Inferior parietal cortex (tissue), 1 donor: ENCODE data around the gene DAND5.
A peak's percentile ranks its signal among the peaks of the same experiment; 100 is the strongest.
"Not testable (repeated sequence)": the region's sequence is repeated elsewhere in the genome, so short reads cannot be mapped to it uniquely, and the experiment has no call there.

Experiments
- DNase-seq: peaks from one replicate; pipeline ENCODE4 v3.0.0-alpha.2; 2016; ENCODE audit errors: extremely low spot score

Gene DAND5

DNA sequence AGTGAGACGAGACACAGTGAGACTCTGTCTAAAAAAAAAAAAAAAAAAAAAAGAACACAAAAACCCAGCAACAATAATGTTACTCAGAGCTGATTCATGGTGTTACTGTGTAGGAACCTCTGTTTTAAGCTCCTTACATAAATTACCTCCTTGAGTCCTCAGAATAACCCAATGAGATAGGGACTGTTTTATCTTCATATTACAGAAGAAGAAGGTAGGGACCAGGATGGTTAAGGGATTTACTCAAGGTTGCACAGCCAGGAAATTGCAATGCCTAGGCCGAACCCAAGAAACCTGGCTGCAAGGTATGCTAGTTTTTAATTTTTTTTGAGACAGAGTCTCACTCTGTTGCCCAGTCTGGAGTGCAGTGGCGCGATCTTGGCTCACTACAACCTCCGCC lies 1.5 kb upstream of the DAND5 start:
- DNase-seq = no peak

GRCh38 chr19:12970070-12970820 lies 869 bp downstream of the DAND5 start:
- DNase-seq = no peak

GRCh38 chr19:12973236-12973635 lies 3.9 kb downstream of the DAND5 start:
- DNase-seq = no peak

DNA sequence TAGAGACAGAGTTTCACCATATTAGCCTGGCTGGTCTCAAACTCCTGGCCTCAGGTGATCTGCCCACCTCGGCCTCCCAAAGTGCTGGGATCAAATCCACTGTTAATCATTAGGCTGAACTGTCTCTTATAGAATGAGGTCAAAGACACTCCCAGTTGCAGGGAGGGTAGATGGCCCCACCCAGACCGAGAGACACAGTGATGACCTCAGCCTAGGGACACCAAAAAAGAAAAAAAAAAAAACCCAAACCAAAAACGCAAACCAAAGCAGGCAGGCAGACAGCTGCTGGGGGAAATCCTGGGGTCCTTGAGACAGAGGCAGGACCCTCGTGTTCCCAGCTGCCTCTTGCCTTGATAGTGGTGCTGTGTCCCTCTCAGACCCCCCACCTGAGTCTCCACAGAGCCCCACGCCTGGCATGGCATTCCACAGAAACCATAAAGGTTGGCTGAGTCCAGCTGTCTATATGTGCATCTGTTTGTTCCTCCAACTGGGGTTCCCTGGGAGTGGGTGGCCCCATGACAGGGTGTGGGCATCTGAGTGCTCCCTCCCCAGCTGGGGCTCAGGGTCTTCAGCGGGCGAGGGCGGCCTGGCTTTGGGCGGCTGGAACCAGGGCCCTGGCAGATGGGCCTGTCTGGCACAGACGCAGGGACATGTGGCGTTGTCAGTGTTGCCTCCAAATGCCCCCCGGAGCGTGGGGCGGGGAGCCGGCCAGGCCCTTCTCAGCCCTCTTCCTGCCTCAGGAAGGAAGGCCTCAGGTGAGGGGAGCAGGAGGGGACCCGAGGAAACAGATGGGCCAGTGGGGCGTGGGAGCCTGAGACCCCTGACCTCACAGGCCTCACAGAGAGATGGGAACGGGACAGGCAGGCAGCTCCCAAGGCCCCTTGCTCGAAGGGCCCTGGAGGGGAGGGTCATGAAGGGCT lies 5.2 kb downstream of the DAND5 start:
- no peak for DNase-seq

- DNase-seq = no peak
Observed at GRCh38 chr19:12975221-12975741, 5.9 kb downstream of the DAND5 start.

DNA sequence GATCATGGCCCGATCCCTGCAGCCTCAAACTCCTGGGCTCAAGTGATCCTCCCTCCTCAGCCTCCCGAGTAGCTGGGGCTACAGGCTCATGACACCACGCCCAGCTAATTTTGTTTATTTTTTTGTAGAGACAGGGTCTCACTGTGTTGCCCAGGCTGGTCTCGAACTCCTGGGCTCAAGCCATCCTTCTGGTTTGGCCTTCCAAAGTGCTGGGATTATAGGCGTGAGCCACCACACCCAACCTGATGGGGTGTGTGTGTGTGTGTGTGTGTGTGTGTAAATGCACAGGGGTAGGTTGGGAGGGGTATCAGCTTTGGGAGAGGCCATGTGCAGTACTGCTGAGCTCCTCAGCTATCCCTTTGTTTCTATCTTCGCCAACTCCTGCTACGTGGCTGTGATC lies 6.7 kb downstream of the DAND5 start:
- not testable (repeated sequence) for DNase-seq

GRCh38 chr19:12979974-12980373 lies 10.6 kb downstream of the DAND5 start:
- no peak for DNase-seq

GRCh38 chr19:12982648-12983047 lies 13.3 kb downstream of the DAND5 start:
- DNase-seq = no peak

GRCh38 chr19:12983091-12983490 lies 13.7 kb downstream of the DAND5 start:
- DNase-seq = no peak

GRCh38 chr19:12983542-12984142 lies 14.3 kb downstream of the DAND5 start:
- peak; percentile 87 for DNase-seq

- no peak for DNase-seq
Observed at GRCh38 chr19:12984143-12984627, 14.8 kb downstream of the DAND5 start.

DNA sequence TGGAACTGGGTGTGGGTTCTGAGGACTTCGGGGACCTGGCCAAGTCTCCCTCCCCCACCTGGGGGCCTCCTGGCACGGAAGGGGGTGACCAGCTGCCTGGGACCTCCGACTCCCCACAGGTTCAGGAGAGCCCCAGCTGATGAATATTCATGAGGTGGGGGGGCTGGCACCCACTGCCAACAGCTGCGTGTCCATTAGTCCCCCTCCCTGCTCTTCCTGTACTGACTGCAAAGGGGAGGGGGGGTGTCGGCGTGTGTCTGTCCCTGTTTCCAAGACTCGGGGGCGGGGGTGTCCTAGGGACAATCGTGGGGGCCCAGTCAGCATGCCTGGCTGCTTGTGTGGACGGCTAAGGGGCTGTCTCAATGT lies 15.3 kb downstream of the DAND5 start:
- no peak for DNase-seq

DNA sequence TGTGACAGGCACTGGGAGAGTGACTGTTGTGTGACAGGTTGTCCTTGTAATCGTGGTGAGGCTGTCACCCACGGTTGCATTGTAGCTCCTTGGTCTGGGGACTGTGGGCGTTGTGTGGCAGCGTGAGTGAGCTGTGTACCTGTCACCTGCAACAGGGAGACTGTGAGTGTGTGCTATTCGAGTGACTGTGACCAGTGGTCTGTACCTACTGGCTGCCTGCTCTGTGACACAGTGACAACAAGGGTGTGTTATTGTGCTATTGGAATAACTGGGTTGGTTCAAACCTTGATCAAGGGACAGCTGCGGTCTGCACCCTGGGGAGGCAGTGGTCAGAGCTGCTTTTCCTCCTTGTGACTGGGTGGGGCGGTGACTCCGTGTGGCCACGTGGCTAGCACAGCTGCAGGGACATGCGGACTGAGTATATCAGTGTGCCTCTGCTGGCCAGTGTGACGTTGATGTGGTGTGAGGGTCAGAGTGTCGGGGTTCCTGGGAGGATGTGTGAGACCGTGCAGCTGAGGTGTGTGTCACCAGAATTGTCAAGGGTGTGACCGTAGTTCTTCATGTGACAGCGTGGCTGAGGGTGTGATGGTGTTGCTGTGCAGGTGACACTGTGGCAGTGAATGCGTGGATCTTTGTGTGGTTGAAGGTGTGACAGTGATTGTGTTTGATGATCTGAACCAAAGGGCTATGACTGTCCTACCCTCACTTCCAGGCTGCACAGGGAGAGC lies 15.8 kb downstream of the DAND5 start:
- peak; percentile 84 for DNase-seq

DNA sequence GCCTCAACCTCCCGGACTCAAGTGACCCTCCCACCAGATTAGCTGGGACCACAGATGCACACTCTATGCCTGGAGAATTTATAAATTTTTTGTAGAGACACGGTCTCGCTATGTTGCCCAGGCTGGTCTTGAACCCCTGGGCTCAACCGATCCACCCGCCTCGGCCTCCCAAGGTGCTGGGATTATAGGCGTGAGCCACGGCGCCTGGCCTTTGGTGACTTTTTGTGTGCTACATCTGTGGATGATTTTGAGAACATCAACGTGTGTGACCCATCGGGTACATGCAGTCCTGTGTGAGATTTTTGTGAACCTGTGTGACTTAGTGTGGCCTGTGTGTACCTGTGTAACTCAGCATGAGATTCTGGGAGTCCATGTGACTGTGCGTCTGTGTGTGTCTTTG lies 17.4 kb downstream of the DAND5 start:
- no peak for DNase-seq

GRCh38 chr19:12987190-12987589 lies 17.8 kb downstream of the DAND5 start:
- DNase-seq = no peak

DNA sequence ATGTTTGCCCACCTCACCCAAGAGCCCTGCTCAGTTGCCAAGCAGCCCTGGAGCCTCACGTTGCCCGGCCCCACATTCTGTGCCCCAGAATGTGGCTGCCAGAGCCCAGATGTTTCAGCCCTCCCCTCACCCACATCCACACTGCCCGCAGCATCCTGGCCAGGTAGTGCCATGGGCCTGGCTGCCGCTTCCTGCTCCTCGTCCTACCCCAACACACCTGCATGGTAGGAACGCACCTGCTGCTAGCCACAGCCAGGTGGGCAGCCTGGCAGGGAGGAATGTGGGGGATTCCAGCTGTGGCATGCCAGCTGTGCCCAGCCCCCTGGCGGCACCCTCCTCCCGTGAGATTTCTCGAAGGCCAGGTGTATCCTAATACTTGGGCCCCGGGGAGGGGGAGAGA lies 18.4 kb downstream of the DAND5 start:
- no peak for DNase-seq

GRCh38 chr19:12990431-12990830 lies 21.1 kb downstream of the DAND5 start:
- DNase-seq = no peak

DNA sequence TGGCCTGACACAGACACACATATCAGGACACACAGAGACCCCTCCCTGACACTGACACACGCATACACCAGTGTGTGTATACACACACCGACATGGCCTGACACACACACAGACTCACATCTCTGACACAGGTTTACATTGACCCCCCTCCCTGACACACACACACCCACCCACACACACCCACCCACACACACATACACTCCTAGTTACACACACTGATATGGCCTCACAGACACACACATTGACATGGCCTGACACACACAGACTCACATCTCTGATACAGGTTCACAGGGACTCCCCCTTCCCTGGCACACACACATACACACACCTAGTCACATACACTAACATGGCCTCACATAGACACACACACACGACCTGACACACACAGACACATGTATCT lies 21.5 kb downstream of the DAND5 start:
- DNase-seq = no peak

GRCh38 chr19:12991296-12991695 lies 21.9 kb downstream of the DAND5 start:
- DNase-seq = no peak

DNA sequence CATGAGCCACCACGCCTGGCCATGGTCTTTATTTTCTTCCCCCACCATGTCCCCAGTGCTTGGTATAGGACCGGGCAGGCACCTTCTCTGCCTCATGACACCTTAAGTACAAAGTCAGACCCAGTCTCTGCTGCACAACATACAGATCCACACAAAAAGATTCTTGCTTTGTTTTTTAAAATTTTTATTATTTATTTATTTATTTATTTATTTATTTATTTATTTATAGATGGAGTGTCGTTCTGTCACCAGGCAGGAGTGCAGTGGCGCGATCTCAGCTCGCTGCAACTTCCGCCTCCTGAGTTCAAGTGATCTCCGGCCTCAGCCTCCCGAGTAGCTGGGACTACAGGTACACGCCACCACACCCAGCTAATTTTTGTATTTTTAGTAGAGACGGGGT lies 23.4 kb downstream of the DAND5 start:
- DNase-seq = no peak

- no peak for DNase-seq
Observed at GRCh38 chr19:12993562-12993961, 24.2 kb downstream of the DAND5 start.
